K562 (cell line): ENCODE data around the gene ACSF2. TPM values are rescaled to one million over a fixed set of nuclear protein-coding genes. Genes with fewer than 3 reads are reported as not detected.

Experiments used
- ATAC-seq: fragments of 200-7000 bp; cut with Tn5 transposase; 3 replicates; pipeline ENCODE4 v1.9.1; 2020; ENCODE audit warnings: moderate library complexity
- BruUV-seq: library from RNA; stranded (reverse); fragments of 400-500 nt; replicated peaks from 2 replicates; lab custom pipeline; 2021; lab: Mats Ljungman, UMichigan
- CTCF ChIA-PET: fragments of 300-600 bp; formaldehyde crosslinking; extraction: SDS; loops from one replicate; lab custom pipeline; 2021; ENCODE audit warnings: low intra/inter-chr PET ratio; lab: Yijun Ruan, JAX
- POLR2A ChIA-PET: fragments of 300-600, 350-650 bp; sonication (Branson Sonifier 250); formaldehyde crosslinking; extraction: SDS; loops from one replicate; lab custom pipeline; 2021; ENCODE audit warnings: antibody characterized with exemption, inconsistent platforms; lab: Yijun Ruan, JAX
- DNase-seq, 4 experiments: peaks; one replicate each; pipeline versions ENCODE4 v3.0.0 to v3.0.0-alpha.2; 2011 to 2018; ENCODE audit warnings: low spot score in 3 of 4, mixed read lengths in 3 of 4; ENCODE audit errors: extremely low read depth in 1 of 4
- FAIRE-seq: peaks from 2 replicates; lab custom pipeline; 2011; peaks lifted over from hg19 to GRCh38; lab: Jason Lieb, UNC
- H2AFZ ChIP-seq: 2 replicates; pipeline ENCODE4 v1.6.0; 2011; ENCODE audit warnings: low read depth, low read length, control low read depth, inconsistent platforms
- H3K27ac ChIP-seq: fragments of 200-600 bp; 3 replicates; pipeline ENCODE4 v1.8.0; 2011; ENCODE audit warnings: low read depth, mild to moderate bottlenecking, control low read depth, inconsistent platforms, low read length, moderate library complexity, mixed read lengths; ENCODE audit errors: extremely low read depth
- H3K27me3 ChIP-seq, 2 experiments: fragments of 300-600 bp in 1 of 2; 2 replicates in 1 of 2; 3 replicates in 1 of 2; pipeline versions ENCODE4 v1.6.0 to v1.8.0; 2011; ENCODE audit warnings: inconsistent platforms in 2 of 2, low read length in 2 of 2, mild to moderate bottlenecking in 1 of 2, mixed read lengths in 1 of 2, moderate library complexity in 1 of 2; ENCODE audit not compliant: control insufficient read depth in 2 of 2, insufficient read depth in 2 of 2
- H3K36me3 ChIP-seq: fragments of 300-600 bp; 3 replicates; pipeline ENCODE4 v1.8.0; 2011; ENCODE audit warnings: mild to moderate bottlenecking, low read length, inconsistent platforms; ENCODE audit not compliant: control insufficient read depth, insufficient read depth
- H3K4me1 ChIP-seq, 2 experiments: fragments of 200-600 bp in 1 of 2; replicated peaks in 1 of 2; 2 replicates in 1 of 2; 3 replicates in 1 of 2; pipeline versions ENCODE4 v1.5.1 to v1.8.0; 2011; ENCODE audit warnings: inconsistent platforms in 2 of 2, low read length in 2 of 2, mild to moderate bottlenecking in 1 of 2, mixed read lengths in 1 of 2, moderate library complexity in 1 of 2; ENCODE audit not compliant: control insufficient read depth in 2 of 2, insufficient read depth in 2 of 2
- H3K4me2 ChIP-seq: 2 replicates; pipeline ENCODE4 v1.6.1; 2011; ENCODE audit warnings: low read length, control low read depth, inconsistent platforms, mixed read lengths; ENCODE audit not compliant: insufficient read depth
- H3K4me3 ChIP-seq: fragments of 200-600 bp; sonication (generic), shearing (Covaris generic); 2 replicates; pipeline ENCODE4 v1.5.1; 2016; ENCODE audit warnings: control low read depth, inconsistent platforms
- H3K79me2 ChIP-seq: fragments of 200-600 bp; 3 replicates; pipeline ENCODE4 v1.8.0; 2011; ENCODE audit warnings: low read length, inconsistent platforms; ENCODE audit not compliant: control insufficient read depth, insufficient read depth
- H3K9ac ChIP-seq, 2 experiments: 2 replicates each; pipeline versions ENCODE4 v1.6.0 to v1.6.1; 2011; ENCODE audit warnings: low read depth in 2 of 2, low read length in 2 of 2, control low read depth in 1 of 2, inconsistent platforms in 1 of 2, mild to moderate bottlenecking in 1 of 2, mixed read lengths in 1 of 2; ENCODE audit not compliant: insufficient read depth in 1 of 2
- H3K9me1 ChIP-seq: one replicate; pipeline ENCODE4 v1.6.0; 2011; ENCODE audit warnings: inconsistent platforms, mild to moderate bottlenecking, low read length, moderate library complexity; ENCODE audit not compliant: control insufficient read depth, insufficient read depth
- H3K9me3 ChIP-seq: replicated peaks from 2 replicates; pipeline ENCODE4 v1.5.1; 2011; ENCODE audit warnings: low read depth, low read length, inconsistent platforms; ENCODE audit not compliant: control insufficient read depth, insufficient read depth
- H4K20me1 ChIP-seq: replicated peaks from 2 replicates; pipeline ENCODE4 v1.6.1; 2011; ENCODE audit warnings: low read length, inconsistent platforms, mixed read lengths; ENCODE audit not compliant: control insufficient read depth, insufficient read depth
- CEBPZ ChIP-seq: fragments of 150-350 bp; IDR thresholded peaks from 2 replicates; pipeline ENCODE4 v1.6.1; 2014; ENCODE audit warnings: low read depth, mild to moderate bottlenecking, low read length, borderline replicate concordance
- CSDE1 ChIP-seq, 2 experiments: fragments of 450-650 bp; IDR thresholded peaks; 2 replicates each; pipeline ENCODE4 v1.6.1; 2016; ENCODE audit warnings: mild to moderate bottlenecking in 1 of 2
- ETV1 ChIP-seq: fragments of 450-650 bp; conservative IDR thresholded peaks from 2 replicates; pipeline ENCODE4 v1.6.1; 2016; ENCODE audit warnings: missing genetic modification characterization, control low read depth, low read depth, missing compliant biosample characterization
- FOXK1 ChIP-seq: sonication (generic); formaldehyde crosslinking; IDR thresholded peaks from 2 replicates; pipeline ENCODE4 v1.8.0; 2022; ENCODE audit warnings: missing genetic modification reagents, mild to moderate bottlenecking, borderline replicate concordance
- KAT8 ChIP-seq: fragments of 450-650 bp; IDR thresholded peaks from 2 replicates; pipeline ENCODE4 v1.6.1; 2016; ENCODE audit warnings: low read depth, mild to moderate bottlenecking
- NFXL1 ChIP-seq: fragments of 450-650 bp; formaldehyde crosslinking; IDR thresholded peaks from 2 replicates; pipeline ENCODE4 v1.4.0; 2021; ENCODE audit warnings: mild to moderate bottlenecking
- NR2C2 ChIP-seq, 2 experiments: fragments of 200-800 bp in 1 of 2; sonication (Bioruptor generic) in 1 of 2; sonication (generic) in 1 of 2; formaldehyde crosslinking in 1 of 2; IDR thresholded peaks; 2 replicates each; pipeline versions ENCODE4 v1.6.1 to v1.8.0; 2016 to 2022; ENCODE audit warnings: mild to moderate bottlenecking in 1 of 2, missing compliant biosample characterization in 1 of 2, missing genetic modification characterization in 1 of 2, missing genetic modification reagents in 1 of 2
- RFX7 ChIP-seq: fragments of 250-450 bp; sonication (Bioruptor Pico); IDR thresholded peaks from 2 replicates; pipeline ENCODE4 v1.5.1; 2021; ENCODE audit warnings: mild to moderate bottlenecking
- RUNX1 ChIP-seq: sonication (generic); IDR thresholded peaks from 2 replicates; pipeline ENCODE4 v1.6.1; 2016; ENCODE audit warnings: antibody characterized with exemption, low read depth
- THRAP3 ChIP-seq: fragments of 450-650 bp; IDR thresholded peaks from 2 replicates; pipeline ENCODE4 v1.6.1; 2016; ENCODE audit warnings: mild to moderate bottlenecking, inconsistent platforms, borderline replicate concordance
- ZBTB11 ChIP-seq, 3 experiments: fragments of 200-800 bp in 1 of 3; fragments of 250-450 bp in 1 of 3; fragments of 450-650 bp in 1 of 3; sonication (Bioruptor Pico) in 1 of 3; sonication (Bioruptor generic) in 1 of 3; formaldehyde crosslinking in 1 of 3; IDR thresholded peaks; 2 replicates each; pipeline versions ENCODE4 v1.6.1 to v1.8.0; 2016 to 2022; ENCODE audit warnings: mild to moderate bottlenecking in 2 of 3, missing genetic modification characterization in 2 of 3, missing compliant biosample characterization in 1 of 3, moderate library complexity in 1 of 3
- ZNF280B ChIP-seq: fragments of 250-450 bp; sonication (Bioruptor Pico); IDR thresholded peaks from 2 replicates; pipeline ENCODE4 v1.5.1; 2021; ENCODE audit warnings: mild to moderate bottlenecking
- ZNF583 ChIP-seq: fragments of 250-450 bp; sonication (Bioruptor Pico); IDR thresholded peaks from 2 replicates; pipeline ENCODE4 v1.4.0; 2020
- WGBS: fragments of 100-300 bp; shearing (Covaris generic); methylation state at CpG from one replicate; pipeline ENCODE4 v1.1.6; 2016; ENCODE audit warnings: low coverage, mixed read lengths; ENCODE audit not compliant: insufficient coverage; ENCODE audit errors: missing lambda C conversion rate; 5-methylcytosine and 5-hydroxymethylcytosine counted together
- in situ Hi-C: fragments of 300-500 bp; cut with MboI; formaldehyde crosslinking; loops from 4 replicates; pipeline ENCODE4 v1.15.0; 2018; ENCODE audit warnings: inconsistent platforms, mixed read lengths
- intact Hi-C: fragments of 100-400 bp; cut with micrococcal nuclease; formaldehyde crosslinking; loops from 2 replicates; pipeline ENCODE4 v1.14.2; 2022
- polyA plus RNA-seq, 8 experiments: library from polyadenylated mRNA; depleted of rRNA in 4 of 8; stranded (reverse) in 5 of 8; unstranded in 3 of 8; fragments of >200 nt; fragmentation: Nextera tagmentation in 2 of 8; fragmentation: Illumina TruSeq in 1 of 8; extraction: Ambion mirVana in 2 of 8; extraction: Trizol in 1 of 8; gene quantifications; 2 replicates each; pipeline versions ENCODE4 v1.2.1 to v1.2.3, GENCODE V29; 2011 to 2014; ENCODE audit warnings: inconsistent platforms in 1 of 8, missing spikeins in 1 of 8
- total RNA-seq, 7 experiments: library from RNA; depleted of rRNA in 6 of 7; stranded (reverse); fragments of >200 nt in 6 of 7; fragmentation: Illumina TruSeq in 2 of 7; extraction: Trizol in 2 of 7; gene quantifications; 2 replicates each; pipeline versions ENCODE4 v1.2.1 to v1.2.3, GENCODE V29; 2011 to 2021; ENCODE audit warnings: low replicate concordance in 1 of 7

ACSF2 gene
- total and polyA plus RNA-seq, 9 of the 15 experiments (the other 6 are each of a cell fraction or from before 2014, with no cell fraction given): 0.89 to 6.1 (median 3.5) TPM

- BruUV-seq: no TSS peak
- no peak overlapping the region for H3K9ac ChIP-seq
- no peaks in the 10 kb centered on the region for H4K20me1 ChIP-seq
- H3K4me1 ChIP-seq: peaks cover 34% of the 10 kb centered on the region in 2 experiments
- no peaks in the 10 kb centered on the region for H3K9me3 ChIP-seq
- H3K27ac ChIP-seq: no peak overlapping the region
- H3K9me1 ChIP-seq: no peaks in the 10 kb centered on the region
- POLR2A ChIA-PET: interaction anchor here (1.7 kb wide), 1 partner anchor 27 kb away, joined by 5 read pairs; no protein-coding TSS in a partner anchor
- DNase-seq (no peak), FAIRE-seq (no peak), ATAC-seq (no peak)
- in situ Hi-C loops (no loop called here), intact Hi-C loops (no loop called here)
- CTCF ChIA-PET: interaction anchor here (0.6 kb wide), 1 partner anchor 283 kb away, joined by 4 read pairs; no protein-coding TSS in a partner anchor
- no peaks in the 10 kb centered on the region for H3K36me3 ChIP-seq
- WGBS: 86% methylated on average over 2 of the region's 2 CpGs
- no peaks in the 10 kb centered on the region for H3K27me3 ChIP-seq
- no peaks in the 10 kb centered on the region for H3K79me2 ChIP-seq
- no peak overlapping the region for H3K4me2 ChIP-seq
- H2AFZ ChIP-seq: 0 out of 2 replicates have a peak overlapping the region, but pooled peaks have one; percentile 20
- no peak overlapping the region for H3K4me3 ChIP-seq
- TF ChIP-seq ZNF280B (CRISPR knock-in tag) (no peak), ZNF583 (no peak), FOXK1 (CRISPR knock-in tag) (no peak), CSDE1 (IDR thresholded peaks at IDR 0.05) (no peak), RUNX1 (no peak), ETV1 (tag) (no peak), NFXL1 (CRISPR knock-in tag) (no peak), ZBTB11 (CRISPR knock-in tag; IDR thresholded peaks at IDR 0.05) (no peak), KAT8 (no peak), CEBPZ (no peak), NR2C2 (CRISPR knock-in tag; IDR thresholded peaks at IDR 0.05) (no peak), NR2C2 (tag; IDR thresholded peaks at IDR 0.05) (no peak), RFX7 (CRISPR knock-in tag) (no peak), THRAP3 (no peak)
Observed at GRCh38 chr17:50422738-50423137, 3.3 kb upstream of the ACSF2 start.
